Activated T-cell treated with anti-CD3 and anti-CD28 coated beads, Interleukin-2, amount 50 U/mL, for 1 hour (primary cell): Measurements from ENCODE around the gene CCK.

ENCODE experiments used
- DNase-seq: peaks from one replicate; pipeline ENCODE4 v3.0.0-alpha.2; 2020

CCK gene

DNA sequence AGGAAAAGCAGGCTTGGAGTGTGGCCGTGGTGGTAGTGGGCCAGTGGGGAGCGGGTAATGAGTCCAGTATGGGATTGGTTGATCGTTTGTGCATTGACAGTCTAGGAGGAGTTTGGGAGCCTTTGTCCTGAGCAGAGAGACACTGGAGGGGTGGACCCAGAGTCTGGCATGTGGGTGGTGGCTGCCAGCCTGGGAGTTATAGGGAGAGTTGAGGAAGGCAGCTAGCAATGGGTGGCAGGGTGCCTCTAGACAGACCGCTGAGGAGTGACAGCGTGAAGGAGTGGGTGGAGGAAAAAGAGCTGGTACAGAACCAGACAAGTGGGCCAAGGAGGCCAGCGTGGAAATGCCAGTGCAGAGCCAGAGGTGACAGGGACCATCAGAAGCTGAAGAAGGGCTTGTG lies 1.9 kb upstream of the CCK start:
- no peak for DNase-seq

DNA sequence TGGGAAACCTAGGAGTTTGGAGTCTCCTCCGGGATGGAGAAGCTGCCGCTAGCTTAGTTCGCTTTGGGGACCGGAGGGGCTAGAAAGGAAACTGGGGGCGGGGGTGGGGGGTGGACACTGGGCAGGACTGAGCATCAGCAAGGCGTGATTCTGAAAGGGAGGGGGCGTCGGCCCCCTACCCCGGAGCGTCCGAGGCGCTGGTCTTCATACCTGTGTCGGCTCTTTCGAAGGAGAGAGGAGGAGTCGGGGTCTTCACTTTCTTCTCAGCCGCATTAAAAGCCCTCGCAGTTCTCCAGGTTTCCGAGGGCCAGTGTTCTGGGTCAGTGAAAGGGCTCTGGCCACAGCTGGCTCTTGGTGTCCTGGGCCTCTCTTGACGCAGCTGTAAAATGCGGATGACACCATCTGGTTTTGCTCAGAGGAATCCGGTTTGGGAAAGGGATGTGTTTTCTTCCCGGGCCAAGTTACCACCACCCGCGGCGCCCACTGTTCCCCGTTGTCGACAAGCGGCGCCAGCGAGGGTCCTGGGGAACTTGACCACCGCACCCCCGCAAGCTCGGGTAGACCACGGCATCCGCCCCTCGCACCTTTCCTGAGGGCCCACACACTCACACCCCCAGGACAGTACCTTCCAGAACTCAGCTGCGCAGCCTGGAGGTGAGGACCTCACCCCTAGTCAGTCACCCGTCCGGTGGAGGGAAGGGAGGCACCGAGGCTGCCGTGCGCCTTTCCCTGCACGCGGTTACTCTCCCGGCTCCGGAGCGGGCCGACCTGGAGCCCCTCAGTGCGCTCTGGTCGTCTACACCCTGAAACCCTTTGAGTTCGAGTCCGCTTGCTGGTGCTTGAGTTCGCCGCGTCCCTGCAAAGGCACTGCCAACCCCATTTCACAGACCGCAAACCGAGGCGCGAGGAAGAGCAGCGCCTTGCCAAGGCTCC lies 660 bp downstream of the CCK start:
- no peak for DNase-seq

DNA sequence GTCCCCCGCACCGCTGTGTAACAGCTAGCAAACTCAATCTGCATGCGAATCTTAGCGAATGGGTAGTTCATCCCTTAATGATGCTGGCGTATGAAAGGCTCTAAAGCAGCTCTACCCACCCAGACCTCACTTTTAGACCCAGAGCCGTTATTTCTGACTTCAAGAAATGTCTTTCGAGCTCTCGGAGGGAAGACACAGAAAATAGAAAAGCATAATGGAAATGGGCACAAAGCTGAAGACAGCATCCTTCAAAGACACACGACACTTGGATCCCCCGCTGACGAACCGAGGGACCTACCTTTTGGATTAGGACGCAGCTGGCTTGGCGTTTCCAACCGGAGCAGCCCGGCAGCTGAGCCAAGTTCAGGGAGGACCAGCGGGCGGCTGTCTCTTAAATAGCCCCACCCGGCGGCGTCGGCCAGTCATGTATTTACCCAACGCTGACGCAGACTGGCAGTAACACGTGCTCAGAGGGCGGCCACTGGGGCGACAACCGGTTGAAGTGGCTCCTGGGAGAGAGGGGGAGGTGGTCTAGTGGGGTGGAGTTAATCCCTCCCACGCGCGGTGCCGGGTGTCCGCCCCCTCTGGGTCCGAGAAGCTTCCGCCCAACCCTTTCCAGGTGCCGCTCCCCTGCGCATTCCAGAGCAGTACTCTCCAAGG lies 1.5 kb downstream of the CCK start:
- DNase-seq: peak; percentile 25

DNA sequence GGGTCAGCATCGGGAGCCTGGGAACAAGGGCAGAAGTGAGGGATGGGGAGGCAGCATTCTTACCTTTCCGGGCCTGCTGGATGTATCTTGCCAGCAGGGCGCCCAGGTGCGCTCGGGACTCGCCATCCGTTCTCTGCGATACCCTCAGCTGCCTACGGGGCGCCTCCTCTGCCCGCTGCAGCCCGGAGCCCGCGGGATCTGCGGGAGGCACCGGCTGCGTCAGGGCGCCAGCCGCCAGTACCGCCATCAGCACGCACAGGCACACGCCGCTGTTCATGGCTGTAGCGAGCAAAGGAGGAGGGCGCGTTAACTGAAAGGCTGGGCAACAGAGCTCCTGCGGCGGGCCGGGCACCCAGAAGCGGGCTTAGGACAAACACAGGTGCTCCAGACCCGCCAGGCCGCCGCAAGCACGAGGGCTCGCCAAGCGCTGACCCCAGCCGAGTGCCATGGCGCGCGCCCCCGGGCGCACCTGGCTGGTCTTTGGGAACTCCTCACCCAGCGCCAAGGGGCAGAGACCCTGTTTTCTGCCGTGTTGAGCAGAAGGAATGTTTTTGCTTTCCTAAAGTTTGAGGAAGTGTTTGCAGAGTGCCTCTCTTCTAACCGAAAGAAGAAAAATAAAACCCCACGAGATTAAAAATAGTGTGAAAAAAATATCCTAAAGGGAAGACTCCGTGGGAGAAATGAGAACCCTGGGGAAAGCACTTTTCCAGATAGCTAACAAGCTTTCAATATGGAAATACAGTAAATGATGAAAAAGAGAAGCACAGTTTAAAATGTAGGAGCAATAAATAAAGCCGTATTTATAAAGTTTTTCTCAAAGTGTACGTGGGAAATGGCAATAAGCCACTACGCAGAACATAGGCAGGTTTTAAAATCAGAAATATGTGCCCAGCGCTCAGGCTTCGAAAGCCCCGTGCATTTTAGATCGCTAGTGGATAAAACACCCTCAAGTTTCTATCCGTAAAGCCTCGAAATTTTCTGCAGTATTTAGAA lies 2.3 kb downstream of the CCK start:
- DNase-seq: peak; percentile 38

DNA sequence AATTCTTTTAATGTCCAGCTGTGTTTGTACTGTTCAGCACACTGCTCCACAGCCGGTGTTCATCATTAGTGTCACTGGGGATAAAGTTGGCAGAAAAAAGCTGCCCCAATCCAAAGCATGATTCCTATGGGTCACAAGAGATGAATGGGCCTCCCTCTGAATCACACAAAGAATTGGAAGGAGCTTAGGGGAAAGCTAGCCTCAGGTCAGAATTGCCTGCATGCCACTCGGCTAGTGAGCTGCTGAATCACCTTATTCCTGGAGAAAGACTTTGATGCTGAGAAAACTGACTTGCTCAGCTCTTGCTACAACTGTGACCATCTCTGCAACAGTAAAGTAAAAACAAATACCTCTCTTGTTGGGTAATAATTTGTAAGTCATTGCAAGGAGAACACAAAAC lies 3.5 kb downstream of the CCK start:
- DNase-seq: no peak

DNA sequence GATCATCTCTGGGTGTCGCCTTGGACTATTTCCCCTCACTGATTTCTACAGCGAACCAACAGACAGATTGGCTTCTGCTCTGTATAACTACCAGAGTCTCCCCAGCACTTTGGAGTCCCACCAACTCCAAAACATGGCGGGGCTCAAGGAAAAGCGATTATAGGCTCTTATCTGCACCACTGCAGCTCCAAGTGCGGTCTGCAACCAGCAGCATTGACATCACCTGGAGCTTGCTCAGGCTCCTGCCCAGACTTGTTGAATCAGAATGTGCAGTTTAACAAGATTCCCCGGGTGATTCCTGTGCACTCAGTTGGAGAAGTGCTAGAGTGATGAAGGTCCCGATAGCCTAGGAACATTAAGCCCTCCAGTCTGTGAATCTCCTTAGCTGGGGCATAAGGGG lies 9.0 kb downstream of the CCK start:
- no peak for DNase-seq

DNA sequence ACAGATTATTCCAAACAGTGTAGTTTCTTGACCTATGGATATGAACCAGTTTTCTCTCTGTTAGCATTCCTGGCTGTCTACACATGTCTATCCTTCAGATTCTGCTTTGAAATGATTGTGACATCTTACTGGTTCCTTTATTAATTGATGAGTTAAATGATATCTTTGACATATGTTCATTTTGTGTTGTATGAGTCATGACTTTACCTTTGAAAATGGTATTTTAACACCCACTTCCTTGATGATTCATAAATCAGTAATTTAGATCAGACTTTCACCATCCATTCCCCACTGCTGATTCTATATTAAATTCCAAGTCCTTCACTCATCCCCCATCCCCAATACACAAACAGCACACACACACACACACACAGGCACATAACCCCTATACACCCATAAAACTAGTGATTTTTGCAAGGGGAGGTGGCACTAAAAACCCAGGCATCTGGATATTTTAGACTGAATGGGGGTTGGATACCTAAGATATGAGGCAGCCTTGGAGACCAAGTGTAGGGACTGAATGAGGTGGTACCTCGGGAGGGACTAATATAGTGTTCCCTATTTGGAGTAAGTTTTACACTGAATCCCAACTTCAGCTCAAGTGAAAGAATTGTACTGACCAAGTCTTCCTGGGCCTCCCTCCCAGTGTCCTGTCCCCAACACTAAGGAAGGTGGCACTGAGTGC lies 9.7 kb downstream of the CCK start:
- DNase-seq: no peak

DNA sequence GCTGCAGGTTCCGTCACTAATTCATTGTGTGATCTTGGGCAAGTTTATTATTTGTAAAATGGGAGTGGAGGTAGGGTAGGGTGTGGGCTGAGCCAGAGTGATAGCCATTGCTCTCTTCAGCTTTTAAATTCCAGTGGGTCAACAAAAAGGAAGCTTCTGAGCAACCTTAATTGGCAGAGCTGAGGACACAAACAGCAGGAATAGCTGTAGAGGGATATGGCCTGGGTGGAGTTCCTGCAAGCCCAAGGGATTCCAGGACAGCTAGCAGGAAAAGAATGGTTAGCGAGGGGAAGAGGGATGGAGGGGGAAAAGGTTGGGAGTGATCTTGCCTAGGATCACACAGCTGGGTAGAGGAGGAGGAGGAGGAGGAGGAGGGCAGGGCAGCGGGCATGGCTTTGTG lies 11.4 kb downstream of the CCK start:
- DNase-seq: no peak

DNA sequence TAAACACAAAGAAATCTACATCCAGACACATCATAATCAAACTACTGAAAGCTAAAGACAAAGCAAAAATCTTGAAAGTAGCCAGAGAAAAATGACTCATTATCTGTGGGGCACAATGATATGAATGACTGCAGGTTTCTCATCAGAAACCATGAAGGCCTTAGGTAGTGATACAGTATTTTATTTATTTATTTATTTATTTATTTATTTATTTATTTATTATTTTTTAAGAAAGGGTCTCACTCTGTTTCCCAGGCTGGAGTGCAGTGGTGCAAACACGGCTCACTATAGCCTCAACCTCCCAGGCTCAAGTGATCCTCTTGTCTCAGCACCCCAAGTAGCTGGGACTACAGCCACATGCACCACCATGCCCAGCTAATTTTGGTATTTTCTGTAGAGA lies 15.2 kb downstream of the CCK start:
- no peak for DNase-seq

DNA sequence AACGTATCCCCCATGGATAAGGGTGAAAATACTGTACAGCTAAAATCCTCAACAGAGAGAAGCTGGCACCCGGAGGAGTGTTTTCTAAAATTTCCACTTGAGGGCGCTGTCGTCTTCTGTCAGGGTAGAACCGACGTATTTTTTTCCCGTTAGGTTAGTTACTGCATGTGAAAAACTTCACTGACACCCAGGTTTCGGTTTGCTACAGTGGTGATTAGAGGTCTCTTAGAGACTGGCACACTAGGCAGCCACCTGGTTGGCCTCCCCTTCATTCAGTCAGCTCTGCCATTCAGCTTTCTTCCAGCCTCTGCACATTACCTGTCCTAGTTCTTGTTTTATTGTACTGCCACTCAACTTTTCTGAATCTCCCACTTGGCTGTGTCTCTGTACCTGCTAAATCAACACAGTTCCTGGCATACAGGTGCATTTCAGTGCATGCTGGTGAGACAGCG lies 18.4 kb downstream of the CCK start:
- DNase-seq: peak; percentile 64

DNA sequence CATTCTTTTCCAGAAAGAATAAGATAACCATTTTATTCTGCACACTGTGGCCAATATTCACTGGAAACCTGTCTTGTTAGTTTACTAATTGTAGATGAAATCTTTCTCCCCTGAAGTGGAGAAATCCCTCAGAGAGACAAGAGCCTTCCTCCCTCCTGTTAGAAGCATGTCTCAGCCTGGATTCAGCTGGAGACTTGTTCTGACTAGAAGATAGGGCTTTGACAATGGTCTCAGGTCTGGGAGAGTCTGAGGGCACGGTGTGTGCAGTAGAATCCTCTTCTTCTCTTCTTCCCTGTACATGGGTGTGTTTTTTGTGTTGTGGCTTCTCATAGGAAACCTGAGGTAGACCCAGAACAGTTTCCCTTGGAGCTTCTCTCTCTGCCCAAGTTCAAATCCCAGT lies 19.9 kb downstream of the CCK start:
- no peak for DNase-seq

DNA sequence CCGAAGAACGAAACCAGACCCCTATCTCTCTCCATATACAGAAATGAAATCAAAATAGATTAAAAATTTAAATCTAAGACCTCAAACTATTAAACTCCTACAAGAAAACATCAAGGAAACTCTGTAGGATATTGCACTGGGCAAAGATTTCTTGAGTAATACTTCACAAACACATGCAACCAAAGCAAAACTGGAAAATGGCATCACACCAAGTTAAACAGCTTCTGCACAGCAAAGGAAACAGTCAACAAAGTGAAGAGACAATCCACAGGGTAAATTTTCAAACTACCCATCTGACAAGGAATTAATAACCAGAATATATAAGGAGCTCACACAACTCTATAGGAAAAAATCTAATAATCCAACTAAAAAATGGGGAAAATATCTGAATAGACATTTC lies 29.4 kb downstream of the CCK start:
- DNase-seq: no peak

DNA sequence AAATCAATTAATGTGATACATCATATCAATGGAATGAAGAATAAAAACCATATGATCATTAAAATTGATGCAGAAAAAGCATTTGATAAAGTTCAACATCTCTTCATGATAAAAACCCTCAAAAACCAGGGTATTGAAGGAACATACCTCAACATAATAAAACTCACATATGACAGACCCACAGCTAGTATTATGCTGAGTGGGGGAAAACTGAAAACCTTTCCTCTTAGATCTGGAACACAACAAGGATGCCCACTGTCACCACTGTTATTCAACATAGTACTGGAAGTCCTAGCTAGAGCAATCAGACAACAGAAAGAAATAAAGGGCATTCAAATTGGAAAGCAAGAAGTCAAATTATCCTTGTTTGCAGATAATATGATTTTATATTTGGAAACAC lies 30.5 kb downstream of the CCK start:
- no peak for DNase-seq

DNA sequence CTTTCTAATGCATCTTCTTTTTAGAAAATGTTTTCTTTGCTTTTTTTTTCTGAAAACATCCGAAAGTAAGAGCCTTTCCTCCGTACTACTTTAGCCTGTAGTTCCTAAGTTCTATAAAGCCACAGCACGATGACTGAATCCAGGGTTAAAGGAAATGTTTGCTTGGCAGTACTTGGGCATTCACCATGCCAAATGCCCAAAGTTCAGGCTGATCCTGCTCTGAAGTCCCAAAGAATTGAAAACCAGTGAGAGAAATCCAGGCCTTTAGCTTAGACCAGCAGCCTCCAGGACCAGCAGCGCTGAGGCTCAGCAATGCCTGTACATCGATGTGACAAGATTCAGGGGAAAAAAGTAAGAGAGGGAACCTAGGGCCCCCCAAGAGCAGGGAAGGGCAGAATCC lies 35.1 kb downstream of the CCK start:
- no peak for DNase-seq

DNA sequence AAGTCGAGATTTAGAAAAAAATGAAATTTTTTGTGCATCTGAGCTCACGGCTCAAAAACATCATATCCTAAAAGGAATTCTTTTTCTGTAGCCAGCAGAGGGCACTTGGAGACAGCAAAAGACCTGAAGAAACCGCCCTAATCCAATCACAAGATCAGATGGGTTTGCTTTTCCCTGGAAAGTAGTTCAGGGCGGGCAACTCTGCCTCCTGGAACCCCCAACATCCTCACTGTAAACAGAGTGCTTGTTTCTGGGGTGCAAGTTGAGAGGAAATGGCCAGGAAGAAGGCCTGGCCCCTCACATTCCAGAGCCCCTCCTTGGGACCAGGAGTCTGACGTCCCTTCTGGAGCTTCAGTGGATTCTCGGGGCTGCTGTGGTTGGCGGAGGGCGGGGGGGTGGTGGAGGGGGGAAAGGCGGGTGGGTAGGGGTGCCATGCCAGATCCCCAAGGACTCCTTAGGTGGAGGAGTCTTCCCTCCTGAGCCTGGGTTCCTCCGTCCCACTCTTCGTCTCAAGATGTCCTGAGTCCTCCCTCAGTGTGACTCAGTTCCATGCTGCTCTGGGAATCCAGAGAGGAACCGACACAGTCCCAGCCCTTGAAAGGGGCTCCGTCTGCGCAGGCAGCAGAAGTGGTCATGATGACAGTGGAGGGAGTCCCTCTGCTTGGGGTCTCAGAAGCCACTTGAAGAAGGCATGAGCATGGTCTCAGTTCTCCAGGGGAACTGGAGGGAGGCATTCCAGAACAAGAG lies 35.9 kb downstream of the CCK start:
- DNase-seq: no peak

DNA sequence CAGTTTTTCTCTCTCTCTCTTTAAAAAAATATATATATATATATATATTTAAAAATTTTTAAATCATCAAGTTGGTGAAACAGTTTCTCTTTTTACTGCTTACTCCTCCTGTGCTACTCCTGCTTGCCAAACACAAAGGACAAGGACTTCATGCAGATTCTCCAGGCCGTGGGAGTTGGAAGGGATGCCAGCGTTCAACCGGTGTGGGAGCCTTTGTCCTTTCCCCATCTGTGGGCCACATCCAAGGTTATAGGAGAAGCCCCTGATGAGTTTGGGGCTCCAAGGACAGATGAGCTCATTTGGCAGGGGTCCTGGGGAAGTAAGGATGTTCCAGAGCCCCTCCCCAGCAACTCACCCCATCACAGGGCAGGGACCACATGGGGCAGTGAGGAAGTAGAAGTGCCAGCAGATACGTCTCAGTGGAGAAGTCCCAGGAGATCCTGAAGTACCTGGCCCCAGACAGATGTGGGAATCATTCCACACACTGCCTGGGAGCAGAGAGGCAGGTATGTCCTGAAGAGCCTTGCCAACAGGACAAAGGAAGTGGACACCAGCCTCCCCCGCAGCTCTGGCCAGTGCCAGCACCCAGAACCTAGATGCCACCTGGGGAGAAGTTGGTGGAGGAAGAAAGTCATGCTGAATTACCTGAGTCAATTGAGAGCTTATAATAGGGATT lies 36.6 kb downstream of the CCK start:
- DNase-seq: no peak

DNA sequence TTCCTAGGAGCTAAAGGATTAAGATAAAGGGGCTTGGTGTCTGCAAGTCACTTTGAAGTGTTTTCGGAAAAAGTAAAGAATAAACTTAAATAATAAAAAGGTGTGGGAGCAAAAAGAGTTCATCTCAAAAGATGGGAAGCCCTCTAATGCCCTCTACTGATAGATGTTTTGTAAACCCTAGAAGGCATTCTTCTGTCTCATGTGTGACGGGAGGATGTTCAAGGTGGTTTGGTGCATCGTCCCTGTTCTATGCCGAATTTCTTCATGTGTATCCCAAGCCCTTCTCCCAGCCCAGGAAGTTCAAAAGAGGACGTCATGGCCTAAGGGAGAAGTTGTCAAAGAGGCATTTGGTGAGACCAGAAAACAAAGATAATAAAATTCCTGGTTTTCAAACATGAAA lies 37.2 kb downstream of the CCK start:
- no peak for DNase-seq

DNA sequence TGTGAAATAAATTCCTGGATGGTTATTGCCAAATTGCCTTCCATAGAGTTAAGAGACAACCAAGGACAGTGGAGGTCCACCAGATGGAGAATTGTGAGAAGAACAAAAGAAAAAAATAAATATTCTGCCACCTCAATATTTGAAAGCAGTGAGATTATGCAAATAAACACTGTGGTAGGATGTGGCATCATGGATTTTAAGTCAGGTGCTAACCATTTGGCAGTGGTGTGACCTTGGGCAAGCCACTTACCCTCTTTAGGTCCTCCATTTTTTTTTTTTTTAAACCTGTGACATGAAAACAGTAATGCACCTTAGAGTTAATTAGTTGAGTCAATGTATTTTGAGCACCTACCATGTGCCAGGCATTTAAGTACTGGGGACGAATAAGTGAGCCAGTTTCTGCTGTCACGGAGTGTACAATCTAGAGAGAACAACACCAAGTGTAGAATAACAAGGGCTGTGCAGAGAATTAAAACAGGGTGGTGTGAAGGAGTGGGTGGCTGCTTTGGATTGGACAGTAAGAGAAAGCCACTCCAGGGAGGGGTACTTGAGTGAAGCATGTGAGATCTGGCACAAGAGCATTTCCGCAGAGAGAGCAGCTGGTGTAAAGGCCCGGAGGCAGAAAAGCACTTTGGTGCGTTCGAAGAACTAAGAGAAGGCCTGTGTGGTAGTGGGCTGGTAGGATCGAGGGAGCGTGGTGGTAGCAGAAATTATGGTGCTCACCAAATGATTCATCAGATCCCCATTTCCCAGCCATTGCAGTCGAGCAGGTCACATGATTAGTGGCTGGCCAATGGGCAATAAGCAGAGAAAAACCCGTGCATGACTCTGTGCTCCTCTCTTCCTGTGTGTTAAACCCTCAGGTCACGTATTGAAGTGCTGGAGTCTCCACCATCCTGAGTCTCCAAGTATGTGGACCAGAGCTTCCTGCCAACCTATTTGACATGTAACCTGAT lies 39.2 kb downstream of the CCK start:
- no peak for DNase-seq

DNA sequence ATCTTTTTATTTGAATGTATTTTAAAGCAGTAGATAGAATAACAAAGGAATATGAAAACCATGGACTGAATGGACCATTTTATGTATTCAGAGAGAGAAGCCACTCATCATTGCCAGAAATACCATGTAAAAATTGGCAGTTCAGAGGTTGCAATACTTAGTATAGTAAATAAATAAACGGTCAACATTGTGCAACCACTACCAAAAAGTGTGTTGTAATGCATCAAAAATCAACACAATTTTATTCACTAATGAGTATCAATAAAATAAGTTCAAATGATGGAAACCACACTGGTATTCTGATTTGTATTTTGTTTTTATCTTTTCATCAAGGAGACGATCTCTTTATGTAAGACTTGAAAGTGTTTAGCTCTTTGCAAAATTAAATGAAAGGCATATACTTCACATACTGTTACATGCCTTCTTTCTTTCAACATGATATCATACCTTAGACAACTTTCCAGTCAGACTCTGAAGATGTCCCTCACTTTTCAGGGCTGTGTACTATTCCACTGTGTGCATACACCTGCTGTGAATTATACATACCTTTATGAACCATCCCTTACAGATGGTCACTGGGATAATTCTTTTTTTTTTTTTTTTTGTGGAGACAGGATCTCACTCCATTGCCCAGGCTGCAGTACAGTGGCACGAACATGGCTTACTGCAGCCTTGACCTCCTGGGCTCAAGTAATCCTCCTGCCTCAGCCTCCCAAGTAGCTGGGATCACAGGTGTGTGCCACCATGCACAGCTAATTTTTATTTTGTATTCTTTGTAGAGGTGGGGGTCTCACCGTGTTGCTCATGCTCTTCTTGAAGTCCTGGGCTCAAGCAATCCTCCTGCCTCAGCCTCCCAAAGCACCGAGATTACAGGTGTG lies 40.3 kb downstream of the CCK start:
- no peak for DNase-seq
